ENCODE measurements around the gene ATXN1.
"Not testable (repeated sequence)": the region's sequence is repeated elsewhere in the genome, so short reads cannot be mapped to it uniquely, and the experiment has no call there.

The ATXN1 gene

GRCh38 chr6:16563628-16564240 is 197.5 kb downstream of the ATXN1 start:
- DNase-seq, result no peak

- DNase-seq, result no peak
Observed at GRCh38 chr6:16562498-16562897, 198.8 kb downstream of the ATXN1 start.

- no peak for DNase-seq
Observed at GRCh38 chr6:16559071-16559470, 202.2 kb downstream of the ATXN1 start.

- no peak for DNase-seq
Observed at GRCh38 chr6:16555550-16555949, 205.7 kb downstream of the ATXN1 start.

GRCh38 chr6:16553531-16553930 is 207.7 kb downstream of the ATXN1 start:
- DNase-seq, result no peak

GRCh38 chr6:16551466-16551865 is 209.8 kb downstream of the ATXN1 start:
- no peak for DNase-seq

- no peak for DNase-seq
Observed at GRCh38 chr6:16548121-16548520, 213.1 kb downstream of the ATXN1 start.

GRCh38 chr6:16547587-16547986 is 213.7 kb downstream of the ATXN1 start:
- no peak for DNase-seq

GRCh38 chr6:16546861-16547260 is 214.4 kb downstream of the ATXN1 start:
- no peak for DNase-seq

GRCh38 chr6:16545382-16545781 is 215.9 kb downstream of the ATXN1 start:
- no peak for DNase-seq

GRCh38 chr6:16544521-16544920 is 216.7 kb downstream of the ATXN1 start:
- DNase-seq, result no peak

GRCh38 chr6:16544006-16544405 is 217.3 kb downstream of the ATXN1 start:
- no peak for DNase-seq

- no peak for DNase-seq
Observed at GRCh38 chr6:16543521-16543920, 217.7 kb downstream of the ATXN1 start.

- DNase-seq, result no peak
Observed at GRCh38 chr6:16542070-16542469, 219.2 kb downstream of the ATXN1 start.

GRCh38 chr6:16540804-16541752 is 220.2 kb downstream of the ATXN1 start:
- DNase-seq, result no peak

- DNase-seq, result not testable (repeated sequence)
Observed at GRCh38 chr6:16540383-16540782, 220.9 kb downstream of the ATXN1 start.

- no peak for DNase-seq
Observed at GRCh38 chr6:16539086-16539931, 222.0 kb downstream of the ATXN1 start.

- no peak for DNase-seq
Observed at GRCh38 chr6:16535564-16535963, 225.7 kb downstream of the ATXN1 start.

- DNase-seq, result no peak
Observed at GRCh38 chr6:16533721-16534136, 227.5 kb downstream of the ATXN1 start.

GRCh38 chr6:16533210-16533609 is 228.1 kb downstream of the ATXN1 start:
- no peak for DNase-seq

- no peak for DNase-seq
Observed at GRCh38 chr6:16527691-16528090, 233.6 kb downstream of the ATXN1 start.

GRCh38 chr6:16524380-16524707 is 236.9 kb downstream of the ATXN1 start:
- no peak for DNase-seq

- no peak for DNase-seq
Observed at GRCh38 chr6:16523606-16524379, 237.5 kb downstream of the ATXN1 start.
